ENCODE data around the gene PTGFR.

The PTGFR gene

GRCh38 chr1:78535286-78535685, 44.5 kb downstream of the PTGFR start:
- Histone ChIP-seq H3K27me3 (replicated peaks; ENCODE audit: control insufficient read depth, insufficient read depth, low read length) (no peaks in the 10 kb centered on the region), H3K36me3 (ENCODE audit: control insufficient read depth, insufficient read depth, low read length) (no peaks in the 10 kb centered on the region), H3K4me3 (replicated peaks; ENCODE audit: low read depth, low read length) (no peak overlapping the region)
- TF ChIP-seq CTCF (IDR thresholded peaks at IDR 0.05; ENCODE audit: insufficient read depth, low read length, poor library complexity, severe bottlenecking): no peak
- no peak for DNase-seq (ENCODE audit: extremely low read depth, insufficient read length)

GRCh38 chr1:78536427-78536826, 45.7 kb downstream of the PTGFR start:
- Histone ChIP-seq H3K36me3 (ENCODE audit: control insufficient read depth, insufficient read depth, low read length) (no peaks in the 10 kb centered on the region), H3K27me3 (replicated peaks; ENCODE audit: control insufficient read depth, insufficient read depth, low read length) (no peaks in the 10 kb centered on the region), H3K4me3 (replicated peaks; ENCODE audit: low read depth, low read length) (no peak overlapping the region)
- no peak for DNase-seq (ENCODE audit: extremely low read depth, insufficient read length)
- no peak for TF ChIP-seq CTCF (IDR thresholded peaks at IDR 0.05; ENCODE audit: insufficient read depth, low read length, poor library complexity, severe bottlenecking)

- no peak for TF ChIP-seq CTCF (IDR thresholded peaks at IDR 0.05; ENCODE audit: insufficient read depth, low read length, poor library complexity, severe bottlenecking)
- DNase-seq (ENCODE audit: extremely low read depth, insufficient read length): no peak
- Histone ChIP-seq H3K4me3 (replicated peaks; ENCODE audit: low read depth, low read length) (no peak overlapping the region), H3K27me3 (replicated peaks; ENCODE audit: control insufficient read depth, insufficient read depth, low read length) (no peaks in the 10 kb centered on the region), H3K36me3 (ENCODE audit: control insufficient read depth, insufficient read depth, low read length) (no peaks in the 10 kb centered on the region)
Measured at GRCh38 chr1:78540048-78540447, 49.3 kb downstream of the PTGFR start.

GRCh38 chr1:78541479-78541878, 50.7 kb downstream of the PTGFR start:
- Histone ChIP-seq H3K36me3 (ENCODE audit: control insufficient read depth, insufficient read depth, low read length) (no peaks in the 10 kb centered on the region), H3K27me3 (replicated peaks; ENCODE audit: control insufficient read depth, insufficient read depth, low read length) (no peaks in the 10 kb centered on the region), H3K4me3 (replicated peaks; ENCODE audit: low read depth, low read length) (no peak overlapping the region)
- no peak for TF ChIP-seq CTCF (IDR thresholded peaks at IDR 0.05; ENCODE audit: insufficient read depth, low read length, poor library complexity, severe bottlenecking)
- DNase-seq (ENCODE audit: extremely low read depth, insufficient read length): no peak

GRCh38 chr1:78543941-78544643, 53.3 kb downstream of the PTGFR start:
- Histone ChIP-seq H3K27me3 (replicated peaks; ENCODE audit: control insufficient read depth, insufficient read depth, low read length) (no peaks in the 10 kb centered on the region), H3K4me3 (replicated peaks; ENCODE audit: low read depth, low read length) (no peak overlapping the region), H3K36me3 (ENCODE audit: control insufficient read depth, insufficient read depth, low read length) (no peaks in the 10 kb centered on the region)
- TF ChIP-seq CTCF (IDR thresholded peaks at IDR 0.05; ENCODE audit: insufficient read depth, low read length, poor library complexity, severe bottlenecking): no peak
- DNase-seq (ENCODE audit: extremely low read depth, insufficient read length): no peak

- no peaks in the 10 kb centered on the region for H3K27me3 ChIP-seq (replicated peaks; ENCODE audit: control insufficient read depth, insufficient read depth, low read length)
- no peak overlapping the region for H3K4me3 ChIP-seq (replicated peaks; ENCODE audit: low read depth, low read length)
- no peak for DNase-seq (ENCODE audit: extremely low read depth, insufficient read length)
- H3K36me3 ChIP-seq (ENCODE audit: control insufficient read depth, insufficient read depth, low read length): no peaks in the 10 kb centered on the region
- no peak for TF ChIP-seq CTCF (IDR thresholded peaks at IDR 0.05; ENCODE audit: insufficient read depth, low read length, poor library complexity, severe bottlenecking)
Measured at GRCh38 chr1:78547081-78547480, 56.3 kb downstream of the PTGFR start.

Data from GM06990 (cell line).